HG02938 (cell line): ENCODE measurements around the gene SEMA6B.

Experiments
- ATAC-seq: cut with Tn5 transposase; IDR thresholded peaks from one replicate; pipeline ENCODE4 v1.9.1; 2021; ENCODE audit warnings: mild to moderate bottlenecking, moderate library complexity; ENCODE audit not compliant: unreplicated experiment

SEMA6B gene

GRCh38 chr19:4496304-4496703 is 63.2 kb downstream of the SEMA6B start:
- no peak for ATAC-seq

GRCh38 chr19:4495471-4495870 is 64.0 kb downstream of the SEMA6B start:
- no peak for ATAC-seq

GRCh38 chr19:4494691-4495064 is 64.8 kb downstream of the SEMA6B start:
- ATAC-seq = no peak

GRCh38 chr19:4493929-4494690 is 65.4 kb downstream of the SEMA6B start:
- ATAC-seq = no peak

- ATAC-seq = no peak
These were observed 66.2 kb downstream of the SEMA6B start for GRCh38 chr19:4493104-4493928.
